ENCODE results near the gene PPP1R15A. TPM values are rescaled to one million over a fixed set of nuclear protein-coding genes. Genes with fewer than 3 reads are reported as not detected.
A peak's percentile ranks its signal among the peaks of the same experiment; 100 is the strongest.
"Not testable (repeated sequence)": the region's sequence is repeated elsewhere in the genome, so short reads cannot be mapped to it uniquely, and the experiment has no call there.

Gene PPP1R15A
- total RNA-seq, 2 experiments from 2014 or later = 23.4 to 31.7 TPM

DNA sequence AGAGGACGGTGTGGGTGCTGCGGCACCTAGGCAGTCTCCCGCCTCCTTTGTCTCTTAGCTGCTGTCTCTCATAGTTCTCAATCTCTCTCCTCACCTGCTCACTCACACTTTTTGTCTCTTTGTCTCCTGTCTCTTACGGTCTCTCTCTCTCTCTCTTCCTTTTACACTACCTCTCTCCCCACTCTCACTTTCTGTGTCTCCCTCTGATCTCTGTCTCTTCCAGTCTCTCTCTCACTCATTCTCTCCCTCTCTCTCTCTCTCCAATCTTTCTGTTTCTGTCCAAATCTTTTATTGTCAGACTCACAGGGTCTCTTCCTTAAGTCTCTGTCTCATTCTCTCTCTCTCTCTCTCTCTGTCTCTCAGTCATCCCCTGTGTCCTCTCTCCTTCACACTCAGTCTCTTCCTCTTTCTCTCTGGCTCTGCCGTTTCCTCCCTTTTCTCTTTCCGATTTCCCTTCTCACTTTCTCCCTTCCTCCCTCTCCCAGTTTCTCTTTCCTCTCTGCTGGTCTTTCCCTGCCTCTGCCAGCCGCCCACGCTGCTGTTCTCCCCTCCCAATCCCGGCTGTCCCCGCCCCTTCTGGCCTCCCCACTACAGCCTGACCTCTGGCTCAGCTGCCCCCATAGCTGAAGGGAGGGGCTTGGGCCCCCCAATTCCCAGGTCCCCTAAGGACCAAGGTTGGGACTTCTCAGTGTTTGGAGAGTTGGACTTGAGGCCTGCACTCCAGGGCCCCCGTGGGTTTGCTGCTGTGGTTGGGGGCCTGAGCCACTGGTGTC lies 3.9 kb upstream of the PPP1R15A start, which contains the start of gene PLEKHA4:
Gene PLEKHA4, minus strand, starts transcription at position 504 of the 773 bp plus-strand sequence. CDS start 997 bp downstream, outside the sequence.
- H3K9me2 ChIP-seq (ENCODE audit: insufficient read depth, low read length) = no peaks in the 10 kb centered on the region
- ChIA-PET POLR2A (no interaction called here), CTCF (ENCODE audit: unreplicated experiment) (no interaction called here)
- TF ChIP-seq, protein P1, sequence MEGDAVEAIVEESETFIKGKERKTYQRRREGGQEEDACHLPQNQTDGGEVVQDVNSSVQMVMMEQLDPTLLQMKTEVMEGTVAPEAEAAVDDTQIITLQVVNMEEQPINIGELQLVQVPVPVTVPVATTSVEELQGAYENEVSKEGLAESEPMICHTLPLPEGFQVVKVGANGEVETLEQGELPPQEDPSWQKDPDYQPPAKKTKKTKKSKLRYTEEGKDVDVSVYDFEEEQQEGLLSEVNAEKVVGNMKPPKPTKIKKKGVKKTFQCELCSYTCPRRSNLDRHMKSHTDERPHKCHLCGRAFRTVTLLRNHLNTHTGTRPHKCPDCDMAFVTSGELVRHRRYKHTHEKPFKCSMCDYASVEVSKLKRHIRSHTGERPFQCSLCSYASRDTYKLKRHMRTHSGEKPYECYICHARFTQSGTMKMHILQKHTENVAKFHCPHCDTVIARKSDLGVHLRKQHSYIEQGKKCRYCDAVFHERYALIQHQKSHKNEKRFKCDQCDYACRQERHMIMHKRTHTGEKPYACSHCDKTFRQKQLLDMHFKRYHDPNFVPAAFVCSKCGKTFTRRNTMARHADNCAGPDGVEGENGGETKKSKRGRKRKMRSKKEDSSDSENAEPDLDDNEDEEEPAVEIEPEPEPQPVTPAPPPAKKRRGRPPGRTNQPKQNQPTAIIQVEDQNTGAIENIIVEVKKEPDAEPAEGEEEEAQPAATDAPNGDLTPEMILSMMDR (conservative IDR thresholded peaks at IDR 0.05; ENCODE audit: low read length) = no peak
- TF ChIP-seq EZH2phosphoT487 (IDR thresholded peaks at IDR 0.05; ENCODE audit: borderline replicate concordance, low read depth, low read length) = no peak
- peaks cover 3% of the 10 kb centered on the region for H3K36me3 ChIP-seq (ENCODE audit: insufficient read depth, low read length)
- H2AFZ ChIP-seq (ENCODE audit: low read length) = peak within 1 kb of the TSS; percentile 37; the same call in 1 of the 2 replicates
- no peak within 1 kb of the TSS for H3K27ac ChIP-seq (ENCODE audit: low read depth, low read length, poor library complexity, severe bottlenecking)
- BruUV-seq (replicated peaks) = no TSS peak
- H3K4me2 ChIP-seq (ENCODE audit: low read length) = peak within 1 kb of the TSS; percentile 33
- no peak within 1 kb of the TSS for H3K4me3 ChIP-seq (ENCODE audit: low read depth, low read length, poor library complexity, severe bottlenecking)
- DNase-seq (ENCODE audit: low spot score) = no peak
- H3K9me3 ChIP-seq (ENCODE audit: low read length) = no peaks in the 10 kb centered on the region
- intact Hi-C loops (cut with micrococcal nuclease; ENCODE audit: unreplicated experiment) = no loop called here
- peaks cover 31% of the 10 kb centered on the region for H3K4me1 ChIP-seq (ENCODE audit: insufficient read depth, low read length, poor library complexity, severe bottlenecking)
- H3K79me2 ChIP-seq (ENCODE audit: insufficient read depth, low read depth, low read length) = peaks cover 10% of the 10 kb centered on the region
- H4K20me1 ChIP-seq (ENCODE audit: insufficient read depth, low read length) = peaks cover 4% of the 10 kb centered on the region

DNA sequence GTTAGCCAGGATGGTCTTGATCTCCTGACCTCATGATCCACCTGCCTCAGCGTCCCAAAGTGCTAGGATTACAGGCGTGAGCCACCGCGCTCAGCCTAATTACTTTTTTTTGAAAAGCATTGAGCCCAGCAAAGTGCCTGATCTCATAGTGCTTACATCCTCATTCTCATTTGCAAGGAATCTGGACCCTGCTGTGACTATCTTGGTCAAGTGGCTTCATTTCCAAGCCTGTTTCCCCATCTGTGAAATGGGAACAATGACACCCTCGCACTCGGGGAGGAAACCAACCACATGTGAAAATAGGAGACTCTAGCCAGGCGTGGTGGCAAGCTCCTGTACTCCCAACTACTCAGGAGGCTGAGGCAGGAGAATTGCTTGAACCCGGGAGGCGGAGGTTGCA lies 2.2 kb upstream of the PPP1R15A start:
- peaks cover 28% of the 10 kb centered on the region for H3K79me2 ChIP-seq (ENCODE audit: insufficient read depth, low read depth, low read length)
- no peak for TF ChIP-seq EZH2phosphoT487 (IDR thresholded peaks at IDR 0.05; ENCODE audit: borderline replicate concordance, low read depth, low read length)
- TF ChIP-seq, protein P1 (conservative IDR thresholded peaks at IDR 0.05; ENCODE audit: low read length) = no peak
- peaks cover 9% of the 10 kb centered on the region for H4K20me1 ChIP-seq (ENCODE audit: insufficient read depth, low read length)
- H3K9me2 ChIP-seq (ENCODE audit: insufficient read depth, low read length) = no peaks in the 10 kb centered on the region
- H3K4me3 ChIP-seq (ENCODE audit: low read depth, low read length, poor library complexity, severe bottlenecking) = no peak overlapping the region
- no peaks in the 10 kb centered on the region for H3K9me3 ChIP-seq (ENCODE audit: low read length)
- no TSS peak for BruUV-seq (replicated peaks)
- intact Hi-C loops (cut with micrococcal nuclease; ENCODE audit: unreplicated experiment) = no loop called here
- no peak overlapping the region for H3K27ac ChIP-seq (ENCODE audit: low read depth, low read length, poor library complexity, severe bottlenecking)
- no peak for DNase-seq (ENCODE audit: low spot score)
- no peak overlapping the region for H3K4me2 ChIP-seq (ENCODE audit: low read length)
- ChIA-PET CTCF (ENCODE audit: unreplicated experiment) (no interaction called here), POLR2A (no interaction called here)
- H2AFZ ChIP-seq (ENCODE audit: low read length) = no peak overlapping the region
- H3K36me3 ChIP-seq (ENCODE audit: insufficient read depth, low read length) = peaks cover 20% of the 10 kb centered on the region
- peaks cover 48% of the 10 kb centered on the region for H3K4me1 ChIP-seq (ENCODE audit: insufficient read depth, low read length, poor library complexity, severe bottlenecking)

DNA sequence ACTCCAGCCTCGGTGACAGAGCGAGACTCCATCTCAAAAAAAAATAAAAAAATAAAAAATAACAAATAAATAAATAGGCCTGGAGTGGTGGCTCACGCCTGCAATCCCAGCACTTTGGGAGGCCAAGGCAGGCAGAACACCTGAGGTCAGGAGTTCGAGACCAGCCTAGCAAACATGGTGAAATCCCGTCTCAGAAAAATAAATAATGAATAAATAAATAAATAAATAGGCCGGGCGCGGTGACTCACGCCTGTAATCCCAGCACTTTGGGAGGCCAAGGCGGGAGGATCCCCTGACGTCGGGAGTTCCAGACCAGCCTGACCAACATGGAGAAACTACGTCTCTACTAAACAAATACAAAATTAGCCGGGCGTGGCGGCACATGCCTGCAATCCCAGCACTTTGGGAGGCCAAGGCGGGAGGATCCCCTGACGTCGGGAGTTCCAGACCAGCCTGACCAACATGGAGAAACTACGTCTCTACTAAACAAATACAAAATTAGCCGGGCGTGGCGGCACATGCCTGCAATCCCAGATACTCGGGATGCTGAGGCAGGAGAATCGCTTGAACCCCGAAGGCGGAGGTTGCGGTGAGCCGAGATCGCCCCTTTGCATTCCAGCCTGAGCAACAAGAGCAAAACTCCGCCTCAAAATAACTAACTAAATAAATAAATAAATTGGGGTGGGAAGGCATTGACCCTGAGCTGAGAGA lies 595 bp upstream of the PPP1R15A start:
- H4K20me1 ChIP-seq (ENCODE audit: insufficient read depth, low read length); H3K9me3 ChIP-seq (ENCODE audit: low read length); DNase-seq (ENCODE audit: low spot score); CTCF ChIA-PET (ENCODE audit: unreplicated experiment); intact Hi-C loops (cut with micrococcal nuclease; ENCODE audit: unreplicated experiment); BruUV-seq (replicated peaks); H3K27ac ChIP-seq (ENCODE audit: low read depth, low read length, poor library complexity, severe bottlenecking); H3K9me2 ChIP-seq (ENCODE audit: insufficient read depth, low read length): not testable (repeated sequence)
- Histone ChIP-seq H3K4me3 (ENCODE audit: low read depth, low read length, poor library complexity, severe bottlenecking) (peak overlapping the region; percentile 84), H3K4me1 (ENCODE audit: insufficient read depth, low read length, poor library complexity, severe bottlenecking) (peaks cover 55% of the 10 kb centered on the region), H2AFZ (ENCODE audit: low read length) (peak overlapping the region; percentile 76; the same call in 1 of the 2 replicates), H3K36me3 (ENCODE audit: insufficient read depth, low read length) (peaks cover 27% of the 10 kb centered on the region), H3K4me2 (ENCODE audit: low read length) (peak overlapping the region; percentile 50; the same call in 1 of the 2 replicates), H3K79me2 (ENCODE audit: insufficient read depth, low read depth, low read length) (peaks cover 30% of the 10 kb centered on the region)
- POLR2A ChIA-PET = interaction anchor here (0.6 kb wide), 1 partner anchor 89 kb away, joined by 6 read pairs; no protein-coding TSS in a partner anchor
